Psoas muscle (tissue), 8 donors: Measurements from ENCODE around the gene SAT1. TPM values are rescaled to one million over a fixed set of nuclear protein-coding genes. Genes with fewer than 3 reads are reported as not detected.

Experiments
- ATAC-seq, 4 donors: fragments of 200-7000 bp; cut with Tn5 transposase; one replicate each; pipeline ENCODE4 v1.9.1; 2020; ENCODE audit warnings: moderate library complexity in 3 of 4, mild to moderate bottlenecking in 2 of 4
- DNase-seq, 2 donors: peaks; one replicate each; pipeline ENCODE4 v3.0.0-alpha.2; 2020
- H3K27ac ChIP-seq: fragments of 200-600 bp; one replicate; pipeline ENCODE4 v1.8.0; 2022
- H3K27me3 ChIP-seq, 3 donors: fragments of 200-600 bp in 1 of 3; one replicate each; pipeline versions ENCODE4 v1.6.1 to v1.8.0; 2013 to 2022; ENCODE audit warnings: low read length in 2 of 3, mild to moderate bottlenecking in 2 of 3, moderate library complexity in 1 of 3; ENCODE audit not compliant: insufficient read depth in 3 of 3
- H3K36me3 ChIP-seq, 2 donors: fragments of 200-600 bp in 1 of 2; one replicate each; pipeline versions ENCODE4 v1.6.1 to v1.8.0; 2013 to 2022; ENCODE audit warnings: low read depth in 1 of 2, mild to moderate bottlenecking in 1 of 2, moderate library complexity in 1 of 2; ENCODE audit not compliant: insufficient read depth in 1 of 2
- H3K4me1 ChIP-seq: fragments of 200-600 bp; one replicate; pipeline ENCODE4 v1.8.0; 2022
- H3K4me3 ChIP-seq: fragments of 200-600 bp; one replicate; pipeline ENCODE4 v1.8.0; 2022; ENCODE audit warnings: mild to moderate bottlenecking
- H3K9me3 ChIP-seq: fragments of 200-600 bp; one replicate; pipeline ENCODE4 v1.8.0; 2022
- CTCF ChIP-seq: fragments of 200-600 bp; IDR thresholded peaks from one replicate; pipeline ENCODE4 v1.8.0; 2022; ENCODE audit warnings: antibody characterized with exemption
- WGBS, 3 donors: extraction: QIAGEN DNeasy Blood & Tissue Kit; methylation state at CpG; one replicate each; pipeline versions ENCODE4 v1.1.6 to v1.1.7; 2013; 5-methylcytosine and 5-hydroxymethylcytosine counted together
- intact Hi-C, 2 donors: fragments of 100-400 bp; cut with DNase I; formaldehyde crosslinking; loops; one replicate each; pipeline versions ENCODE4 v1.11.0 to v1.14.2; 2022
- polyA plus RNA-seq, 3 donors: library from polyadenylated mRNA; stranded (reverse); fragments of 200-250 nt; gene quantifications; one replicate each; pipeline ENCODE4 v1.2.3, GENCODE V29; 2013
- total RNA-seq, 4 donors: library from RNA; stranded (reverse); fragmentation: NEBNext Ultra II Directional in 2 of 4; extraction: Animal tissue kit (Norgen Biotek cat#: 25700) in 2 of 4; gene quantifications; one replicate each; pipeline versions ENCODE4 v1.2.1 to v1.2.4, GENCODE V29; 2021 to 2023
- donor health status: healthy with polysubstance abuse.
- donor health status: DM: no; HTN: no; CAD: no; lungs with moderate emphysema.
- donor health status: Bipolar disorder and iron deficiency.
- donor health status: healthy.
- donor health status: DM: yes; HTN: yes; CAD: no.
- donor health status: DM: no; HTN: no; CAD: no.
- donor health status: DM: no; HTN: no; CAD: no.
- donor health status: DM: yes; HTN: yes; CAD: no.

Gene SAT1
- total and polyA plus RNA-seq, 7 donors = 20.7 to 129 (median 45.1) TPM

GRCh38 chrX:23782455-23782854 lies 518 bp upstream of the SAT1 start:
- 35 to 63% (median 44%) methylated on average over 6 of the region's 6 CpGs for WGBS, 3 donors
- Histone ChIP-seq H3K4me1 (no peaks in the 10 kb centered on the region), H3K4me3 (peak overlapping the region; percentile 82), H3K27ac (peak overlapping the region; percentile 88), H3K9me3 (no peaks in the 10 kb centered on the region), H3K27me3 (no peaks in the 10 kb centered on the region), H3K36me3 (peaks cover 0 to 9% of the 10 kb centered on the region in 2 donors)
- DNase-seq = no peak
- intact Hi-C loops = loop anchor here (2.0 to 10.0 kb wide), 4 partner anchors 40 to 232 kb away; partner anchors contain the start of gene ACOT9 (in 1 of the 2)
- TF ChIP-seq CTCF = no peak
- no peak for ATAC-seq

- intact Hi-C loops = loop anchor here (2.0 to 10.0 kb wide), 4 partner anchors 42 to 231 kb away; partner anchors contain the start of gene ACOT9 (in 1 of the 2)
- Histone ChIP-seq H3K4me3 (peak overlapping the region; percentile 82), H3K27me3 (no peaks in the 10 kb centered on the region), H3K4me1 (no peaks in the 10 kb centered on the region), H3K27ac (peak overlapping the region; percentile 88), H3K9me3 (no peaks in the 10 kb centered on the region), H3K36me3 (peaks cover 0 to 9% of the 10 kb centered on the region in 2 donors)
- ATAC-seq (no peak), DNase-seq (no peak)
- WGBS, 3 donors = 22 to 49% (median 26%) methylated on average over 19 to 21 of the region's 21 CpGs
- no peak for TF ChIP-seq CTCF
Observed at GRCh38 chrX:23783589-23784469, 856 bp downstream of the SAT1 start.

- Histone ChIP-seq H3K4me3 (peak overlapping the region; percentile 82), H3K4me1 (no peaks in the 10 kb centered on the region), H3K9me3 (no peaks in the 10 kb centered on the region), H3K36me3 (peaks cover 0 to 9% of the 10 kb centered on the region in 2 donors), H3K27me3 (no peaks in the 10 kb centered on the region), H3K27ac (peak overlapping the region; percentile 88)
- 40 to 65% (median 55%) methylated on average over 8 of the region's 8 CpGs for WGBS, 3 donors
- TF ChIP-seq CTCF = no peak
- DNase-seq = no peak
- no peak for ATAC-seq
- intact Hi-C loops = loop anchor here in 1 of 2 donors (5.0 to 10.0 kb wide), 2 partner anchors 42 to 230 kb away; partner anchors contain the start of gene ACOT9
Observed at GRCh38 chrX:23784470-23785331, 1.7 kb downstream of the SAT1 start.

- Histone ChIP-seq H3K4me1 (no peaks in the 10 kb centered on the region), H3K27ac (peak overlapping the region; percentile 17), H3K9me3 (no peaks in the 10 kb centered on the region), H3K4me3 (peak overlapping the region; percentile 82), H3K27me3 (no peaks in the 10 kb centered on the region), H3K36me3 (peaks cover 0 to 9% of the 10 kb centered on the region in 2 donors)
- WGBS, 3 donors = 30 to 42% (median 31%) methylated on average over 2 of the region's 2 CpGs
- TF ChIP-seq CTCF = no peak
- intact Hi-C loops = loop anchor here in 1 of 2 donors (10.0 kb wide), 1 partner anchor 229 kb away; no protein-coding TSS in a partner anchor
- ATAC-seq (no peak), DNase-seq (no peak)
Observed at GRCh38 chrX:23785580-23785979, 2.6 kb downstream of the SAT1 start.
